H1 (cell line): ENCODE results near the gene MYH7B. TPM values are rescaled to one million over a fixed set of nuclear protein-coding genes. Genes with fewer than 3 reads are reported as not detected.

Experiments
- CTCF ChIA-PET: fragments of 300-600 bp; sonication (Branson Sonifier 250); formaldehyde crosslinking; loops from one replicate; lab custom pipeline; 2021; ENCODE audit not compliant: partially characterized antibody; lab: Charles Lee
- POLR2A ChIA-PET: fragments of 300-600 bp; sonication (Branson Sonifier 250); formaldehyde crosslinking; loops from one replicate; lab custom pipeline; 2021; ENCODE audit warnings: inconsistent platforms; ENCODE audit not compliant: partially characterized antibody; lab: Charles Lee
- DNase-seq, 2 experiments: peaks; one replicate each; pipeline versions ENCODE4 v3.0.0 to v3.0.0-alpha.2; 2010 to 2022; ENCODE audit warnings: low spot score in 2 of 2, low read depth in 1 of 2, mixed read lengths in 1 of 2
- FAIRE-seq: peaks from 2 replicates; lab custom pipeline; 2011; peaks lifted over from hg19 to GRCh38; lab: Jason Lieb, UNC
- H2AFZ ChIP-seq: 2 replicates; pipeline ENCODE4 v1.8.1; 2012; ENCODE audit warnings: low read length, inconsistent platforms
- H2AK5ac ChIP-seq: 2 replicates; pipeline ENCODE4 v1.6.1; 2013; ENCODE audit warnings: low read depth, low read length
- H2BK120ac ChIP-seq: replicated peaks from 2 replicates; pipeline ENCODE3; 2013; ENCODE audit warnings: low read depth, low read length, inconsistent platforms
- H2BK12ac ChIP-seq: 2 replicates; pipeline ENCODE4 v1.6.1; 2013; ENCODE audit warnings: low read depth, low read length
- H2BK15ac ChIP-seq: 2 replicates; pipeline ENCODE4 v1.6.1; 2013; ENCODE audit warnings: low read length
- H2BK20ac ChIP-seq: 2 replicates; pipeline ENCODE4 v1.6.1; 2013; ENCODE audit warnings: low read length
- H2BK5ac ChIP-seq: 2 replicates; pipeline ENCODE4 v1.6.1; 2013; ENCODE audit warnings: low read depth, low read length
- H3K14ac ChIP-seq: 2 replicates; pipeline ENCODE4 v1.6.1; 2013; ENCODE audit warnings: inconsistent platforms; ENCODE audit not compliant: insufficient read length
- H3K18ac ChIP-seq: 2 replicates; pipeline ENCODE4 v1.6.1; 2013; ENCODE audit warnings: low read length; ENCODE audit errors: extremely low read depth
- H3K23ac ChIP-seq: 2 replicates; pipeline ENCODE4 v1.6.1; 2013; ENCODE audit warnings: inconsistent platforms; ENCODE audit not compliant: insufficient read length
- H3K23me2 ChIP-seq: 2 replicates; pipeline ENCODE4 v1.6.1; 2013; ENCODE audit warnings: low read depth, low read length
- H3K27ac ChIP-seq: 2 replicates; pipeline ENCODE4 v1.6.1; 2011; ENCODE audit warnings: low read depth, low read length, inconsistent platforms
- H3K27me3 ChIP-seq, 4 experiments: replicated peaks in 1 of 4; 1 replicate in 1 of 4; 2 replicates in 3 of 4; pipeline versions ENCODE4 v1.6.1 to v1.8.1; 2011 to 2013; ENCODE audit warnings: low read length in 3 of 4, mild to moderate bottlenecking in 3 of 4, inconsistent platforms in 2 of 4, mixed read lengths in 2 of 4, moderate library complexity in 1 of 4; ENCODE audit not compliant: control insufficient read depth in 3 of 4, insufficient read depth in 3 of 4; ENCODE audit errors: extremely low read depth in 1 of 4
- H3K36me3 ChIP-seq, 4 experiments: 2 replicates each; pipeline versions ENCODE4 v1.6.1 to v1.8.1; 2011 to 2013; ENCODE audit warnings: mild to moderate bottlenecking in 4 of 4, low read length in 3 of 4, moderate library complexity in 2 of 4, control low read depth in 1 of 4, inconsistent platforms in 1 of 4; ENCODE audit not compliant: insufficient read depth in 4 of 4, control insufficient read depth in 2 of 4
- H3K4ac ChIP-seq: replicated peaks from 2 replicates; pipeline ENCODE3; 2013; ENCODE audit warnings: low read length, low read depth, mixed read lengths, inconsistent platforms; ENCODE audit not compliant: insufficient read length
- H3K4me1 ChIP-seq, 4 experiments: replicated peaks in 1 of 4; 1 replicate in 1 of 4; 2 replicates in 3 of 4; pipeline versions ENCODE4 v1.6.1 to v1.8.1; 2011 to 2013; ENCODE audit warnings: low read length in 3 of 4, inconsistent platforms in 2 of 4, mixed read lengths in 1 of 4; ENCODE audit not compliant: insufficient read depth in 4 of 4, control insufficient read depth in 3 of 4
- H3K4me2 ChIP-seq, 2 experiments: 2 replicates each; pipeline versions ENCODE4 v1.6.1 to v1.8.1; 2011 to 2013; ENCODE audit warnings: low read depth in 2 of 2, low read length in 2 of 2, control low read depth in 1 of 2, inconsistent platforms in 1 of 2, mild to moderate bottlenecking in 1 of 2; ENCODE audit not compliant: insufficient read depth in 1 of 2
- H3K4me3 ChIP-seq, 4 experiments: fragments of 200-600, 300-600 bp in 1 of 4; sonication (generic), shearing (Covaris generic), sonication (Bioruptor Twin) in 1 of 4; 2 replicates each; pipeline versions ENCODE4 v1.5.1 to v1.8.1; 2011 to 2016; ENCODE audit warnings: low read length in 4 of 4, low read depth in 3 of 4, control low read depth in 2 of 4, inconsistent platforms in 2 of 4, mild to moderate bottlenecking in 2 of 4, mixed read lengths in 1 of 4, moderate library complexity in 1 of 4; ENCODE audit not compliant: insufficient read depth in 2 of 4; ENCODE audit errors: extremely low read depth in 1 of 4
- H3K56ac ChIP-seq: replicated peaks from 2 replicates; pipeline ENCODE3; 2013; ENCODE audit warnings: low read depth, mild to moderate bottlenecking, mixed read lengths, low read length, inconsistent platforms; ENCODE audit not compliant: insufficient read length
- H3K79me1 ChIP-seq: 2 replicates; pipeline ENCODE4 v1.6.1; 2013; ENCODE audit warnings: low read depth, low read length, control low read depth
- H3K79me2 ChIP-seq, 2 experiments: 2 replicates each; pipeline versions ENCODE4 v1.6.1 to v1.8.1; 2012 to 2013; ENCODE audit warnings: low read length in 2 of 2, mild to moderate bottlenecking in 2 of 2, inconsistent platforms in 1 of 2; ENCODE audit not compliant: insufficient read depth in 2 of 2, control insufficient read depth in 1 of 2
- H3K9ac ChIP-seq, 4 experiments: replicated peaks in 1 of 4; 1 replicate in 1 of 4; 2 replicates in 3 of 4; pipeline versions ENCODE4 v1.6.1 to v1.8.1; 2011 to 2013; ENCODE audit warnings: low read depth in 3 of 4, low read length in 3 of 4, control low read depth in 2 of 4, mild to moderate bottlenecking in 2 of 4, moderate library complexity in 2 of 4, inconsistent platforms in 1 of 4; ENCODE audit errors: extremely low read depth in 1 of 4
- H3K9me3 ChIP-seq, 2 experiments: 2 replicates each; pipeline versions ENCODE4 v1.6.1 to v1.8.1; 2012 to 2013; ENCODE audit warnings: mild to moderate bottlenecking in 2 of 2, moderate library complexity in 2 of 2, control low read depth in 1 of 2, inconsistent platforms in 1 of 2, low read depth in 1 of 2, low read length in 1 of 2, mixed read lengths in 1 of 2; ENCODE audit not compliant: insufficient read depth in 2 of 2
- H4K20me1 ChIP-seq, 2 experiments: replicated peaks in 1 of 2; 2 replicates each; pipeline versions ENCODE3 to v1.8.1; 2011 to 2013; ENCODE audit warnings: inconsistent platforms in 2 of 2, low read length in 2 of 2, mild to moderate bottlenecking in 1 of 2; ENCODE audit not compliant: insufficient read depth in 2 of 2, control insufficient read depth in 1 of 2
- H4K5ac ChIP-seq: 2 replicates; pipeline ENCODE4 v1.6.1; 2013; ENCODE audit warnings: low read length, low read depth, mixed read lengths, inconsistent platforms; ENCODE audit not compliant: insufficient read length
- H4K8ac ChIP-seq: 2 replicates; pipeline ENCODE4 v1.8.0; 2013; ENCODE audit warnings: mild to moderate bottlenecking, moderate library complexity, low read length, inconsistent platforms; ENCODE audit not compliant: insufficient read depth; ENCODE audit errors: extremely low read depth
- H4K91ac ChIP-seq: replicated peaks from 2 replicates; pipeline ENCODE3; 2013; ENCODE audit warnings: low read length, mixed read lengths, inconsistent platforms; ENCODE audit not compliant: insufficient read length
- WGBS, 2 experiments: shearing (Covaris generic) in 1 of 2; methylation state at CpG; one replicate each; pipeline versions ENCODE4 v1.1.6 to v1.1.7; 2013 to 2015; ENCODE audit warnings: low lambda C conversion rate in 2 of 2, mixed read lengths in 2 of 2, inconsistent platforms in 1 of 2, low coverage in 1 of 2, missing lambda C conversion rate in 1 of 2; ENCODE audit not compliant: insufficient replicate concordance in 2 of 2, insufficient coverage in 1 of 2, insufficient read length in 1 of 2; ENCODE audit errors: extremely low coverage in 1 of 2, missing lambda C conversion rate in 1 of 2; 5-methylcytosine and 5-hydroxymethylcytosine counted together
- polyA plus RNA-seq, 7 experiments: library from polyadenylated mRNA; depleted of rRNA in 3 of 7; stranded (reverse) in 5 of 7; unstranded in 2 of 7; fragments of >200 nt in 5 of 7; fragments of 200-250 nt in 2 of 7; gene quantifications; 1 replicate in 5 of 7; 2 replicates in 1 of 7; 4 replicates in 1 of 7; pipeline versions ENCODE4 v1.2.1 to v1.2.3, GENCODE V29; 2011 to 2013; ENCODE audit warnings: missing spikeins in 2 of 7, mixed read lengths in 2 of 7
- total RNA-seq: library from RNA; stranded (reverse); fragmentation: NEBNext Ultra II Directional; extraction: Animal tissue kit (Norgen Biotek cat#: 25700); gene quantifications from 2 replicates; pipeline ENCODE4 v1.2.1, GENCODE V29; 2021

Gene MYH7B
- total and polyA plus RNA-seq, 2 of the 8 experiments (the other 6 are each of a cell fraction or from before 2014, with no cell fraction given) = 0.15 to 0.30 TPM

GRCh38 chr20:34942301-34942700 is 13.4 kb upstream of the MYH7B start:
- Histone ChIP-seq H3K9me3 (no peaks in the 10 kb centered on the region), H3K56ac (no peak overlapping the region), H3K4me3 (no peak overlapping the region), H3K9ac (no peak overlapping the region), H3K36me3 (peaks cover 2 to 15% (median 8%) of the 10 kb centered on the region in 4 experiments; a peak in 5 of 8 replicates), H2BK5ac (no peak overlapping the region), H3K14ac (no peak overlapping the region), H2AK5ac (no peak overlapping the region), H3K4me1 (no peaks in the 10 kb centered on the region), H3K27me3 (no peaks in the 10 kb centered on the region), H2BK15ac (no peak overlapping the region), H3K18ac (no peak overlapping the region), H4K91ac (no peak overlapping the region), H2BK20ac (no peak overlapping the region), H2BK12ac (no peak overlapping the region), H2BK120ac (no peak overlapping the region), H3K4ac (no peak overlapping the region), H3K27ac (no peak overlapping the region), H4K5ac (no peak overlapping the region), H4K8ac (no peak overlapping the region; the same call in 1 of the 2 replicates), H4K20me1 (peaks cover 0 to 2% of the 10 kb centered on the region in 2 experiments), H3K23ac (no peak overlapping the region), H3K79me2 (no peaks in the 10 kb centered on the region), H3K23me2 (no peaks in the 10 kb centered on the region), H3K4me2 (no peak overlapping the region), H3K79me1 (no peaks in the 10 kb centered on the region), H2AFZ (no peak overlapping the region)
- WGBS, 2 experiments = 99% methylated on average over 8 of the region's 9 CpGs; no CpG with 5 or more reads in 1 of the 2 experiments
- no peak for FAIRE-seq
- ChIA-PET POLR2A (interaction anchor here (4.3 kb wide), 1 partner anchor 10 kb away, joined by 16 read pairs; no protein-coding TSS in a partner anchor), CTCF (interaction anchor here (0.9 to 2.6 kb wide), 4 partner anchors 9 to 68 kb away, joined by 3 to 11 read pairs (median 3); partner anchors contain the start of gene ACSS2)
- DNase-seq = no peak
